ENCODE results near the gene GADD45G.

GADD45G gene

DNA sequence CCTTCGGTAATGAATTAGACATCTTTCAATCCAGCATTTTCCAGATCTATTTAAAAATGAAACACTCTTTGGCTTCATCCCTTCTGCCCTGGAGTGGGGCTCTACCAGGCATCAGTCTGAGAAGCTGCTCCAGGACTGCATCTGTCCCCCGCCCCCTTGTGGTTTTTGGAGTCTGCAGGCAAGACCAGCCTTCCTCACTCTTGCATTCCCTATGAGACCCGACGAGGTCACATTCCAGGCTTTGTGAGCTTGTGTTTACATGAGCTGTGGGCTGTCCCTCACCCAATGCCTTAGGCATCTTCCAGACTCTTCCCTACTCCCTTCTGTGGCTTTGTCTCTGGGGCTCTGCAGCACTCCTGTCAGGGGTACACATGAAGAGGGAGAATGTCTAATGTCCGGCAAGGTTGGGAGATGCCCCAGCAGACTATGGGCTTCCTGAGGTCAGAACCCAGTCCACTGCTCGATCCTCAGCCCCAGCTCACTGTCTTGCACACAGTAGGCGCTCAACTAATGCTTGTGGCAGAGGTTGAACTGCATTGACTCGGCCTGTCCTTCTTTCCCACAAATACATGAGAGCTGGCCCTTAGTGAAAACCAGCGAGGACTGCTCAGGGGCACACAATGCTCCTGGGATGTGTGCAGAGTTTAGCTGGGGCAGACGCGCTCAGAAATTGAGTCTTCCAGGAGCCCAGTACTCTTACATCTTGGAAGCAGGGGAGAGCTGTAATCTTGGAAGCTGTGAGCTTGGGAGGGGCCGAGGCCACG is 11.7 kb upstream of the GADD45G start:
- no peak for DNase-seq (ENCODE audit: low read depth)

- DNase-seq (ENCODE audit: low read depth): no peak
Measured at GRCh38 chr9:89593727-89594427, 10.9 kb upstream of the GADD45G start.

DNA sequence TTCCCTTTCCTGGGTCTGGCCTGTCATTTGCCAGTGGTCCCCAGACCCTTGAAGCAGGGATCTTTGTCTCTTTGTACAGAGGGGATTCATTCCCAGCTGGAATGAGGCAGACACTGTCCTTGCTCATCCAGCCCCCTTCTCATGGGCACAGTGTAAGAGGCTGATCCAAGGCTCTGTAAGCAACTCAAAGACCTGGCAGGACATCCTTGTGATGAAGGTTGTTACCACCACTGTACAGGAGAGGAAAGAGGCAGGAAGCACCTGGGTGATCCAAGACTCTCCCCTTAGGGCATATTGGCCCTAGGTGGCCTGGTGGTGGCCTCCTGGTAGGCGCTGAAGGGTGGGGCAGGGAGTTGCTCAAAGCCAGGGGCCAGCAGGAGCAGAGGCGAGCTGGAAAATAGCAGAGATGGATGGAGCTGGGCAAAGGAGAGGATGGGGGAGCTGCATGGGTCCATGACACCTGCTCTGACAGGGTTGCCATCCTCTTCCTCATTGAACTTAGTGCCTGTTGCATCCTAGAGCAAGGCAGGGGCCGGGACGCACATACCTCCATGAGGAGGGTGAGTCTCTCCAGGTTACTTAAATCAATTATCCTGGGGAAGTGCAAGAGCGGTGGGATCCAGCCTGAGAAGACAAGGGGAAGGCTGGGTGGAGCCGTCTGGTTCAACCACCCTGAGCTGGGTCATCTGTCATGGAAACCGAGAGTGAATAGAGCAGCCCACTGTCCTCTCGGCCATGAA is 9.8 kb upstream of the GADD45G start:
- no peak for DNase-seq (ENCODE audit: low read depth)

GRCh38 chr9:89595646-89596045 is 9.2 kb upstream of the GADD45G start:
- DNase-seq (ENCODE audit: low read depth): no peak

DNA sequence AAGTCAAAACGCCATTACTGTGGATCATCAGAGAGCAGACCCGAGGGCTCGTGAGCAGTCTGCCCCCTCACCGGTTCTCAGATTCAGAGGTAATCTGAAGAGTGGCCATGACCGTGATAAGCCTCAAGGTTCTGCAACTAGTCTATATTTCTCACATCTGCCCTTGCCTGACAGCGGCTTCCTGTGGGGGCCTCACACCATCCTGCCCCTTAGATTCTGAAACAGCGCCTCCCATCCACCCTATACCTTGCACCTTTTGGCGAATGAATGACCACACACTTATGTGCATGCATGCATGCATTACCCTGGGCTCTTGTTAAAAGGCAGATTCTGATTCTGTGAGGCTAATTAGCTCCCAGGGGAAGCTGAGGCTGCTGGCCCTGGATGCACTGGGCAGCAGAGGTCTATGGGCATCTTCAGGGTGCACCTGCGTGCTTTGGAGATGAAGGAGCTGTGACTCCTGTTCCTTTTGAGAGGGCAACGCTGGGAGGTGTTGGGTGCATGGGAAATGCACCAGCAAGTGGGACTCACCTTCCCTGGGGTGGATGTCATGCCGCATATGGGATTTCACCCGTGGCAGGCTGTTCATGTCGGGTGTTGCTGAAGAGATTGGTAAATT is 7.8 kb upstream of the GADD45G start:
- no peak for DNase-seq (ENCODE audit: low read depth)

- DNase-seq (ENCODE audit: low read depth): no peak
Measured at GRCh38 chr9:89597711-89598362, 7.0 kb upstream of the GADD45G start.

- no peak for DNase-seq (ENCODE audit: low read depth)
Measured at GRCh38 chr9:89598363-89598713, 6.5 kb upstream of the GADD45G start.

- no peak for DNase-seq (ENCODE audit: low read depth)
Measured at GRCh38 chr9:89598926-89599325, 5.9 kb upstream of the GADD45G start.

DNA sequence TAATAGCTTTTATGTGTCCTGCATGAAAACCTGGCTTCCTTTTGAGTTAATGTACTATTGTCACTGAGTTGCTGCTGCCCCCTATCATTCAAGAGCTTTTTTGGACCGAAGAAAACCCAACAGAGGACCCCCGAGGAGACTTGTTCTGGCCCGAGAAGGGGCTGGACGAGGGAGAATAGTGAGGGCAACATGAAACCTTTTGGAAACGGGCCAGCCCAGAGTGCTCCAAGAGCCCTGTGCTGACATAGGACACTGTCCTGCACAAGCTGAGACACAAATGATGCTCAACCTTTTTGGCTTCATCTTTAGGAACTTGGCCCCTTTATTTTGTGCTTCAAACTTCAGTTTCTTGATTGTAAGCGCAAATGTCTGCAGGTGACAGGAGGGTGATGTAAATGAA is 4.0 kb upstream of the GADD45G start:
- no peak for DNase-seq (ENCODE audit: low read depth)

GRCh38 chr9:89601306-89601705 is 3.5 kb upstream of the GADD45G start:
- no peak for DNase-seq (ENCODE audit: low read depth)

- no peak for DNase-seq (ENCODE audit: low read depth)
Measured at GRCh38 chr9:89601856-89602562, 2.8 kb upstream of the GADD45G start.

GRCh38 chr9:89602978-89603766 is 1.6 kb upstream of the GADD45G start:
- DNase-seq (ENCODE audit: low read depth): peak; percentile 83

- DNase-seq (ENCODE audit: low read depth): no peak
Measured at GRCh38 chr9:89603767-89604665, 796 bp upstream of the GADD45G start.

GRCh38 chr9:89605465-89606048 is 745 bp downstream of the GADD45G start:
- DNase-seq (ENCODE audit: low read depth): no peak

DNA sequence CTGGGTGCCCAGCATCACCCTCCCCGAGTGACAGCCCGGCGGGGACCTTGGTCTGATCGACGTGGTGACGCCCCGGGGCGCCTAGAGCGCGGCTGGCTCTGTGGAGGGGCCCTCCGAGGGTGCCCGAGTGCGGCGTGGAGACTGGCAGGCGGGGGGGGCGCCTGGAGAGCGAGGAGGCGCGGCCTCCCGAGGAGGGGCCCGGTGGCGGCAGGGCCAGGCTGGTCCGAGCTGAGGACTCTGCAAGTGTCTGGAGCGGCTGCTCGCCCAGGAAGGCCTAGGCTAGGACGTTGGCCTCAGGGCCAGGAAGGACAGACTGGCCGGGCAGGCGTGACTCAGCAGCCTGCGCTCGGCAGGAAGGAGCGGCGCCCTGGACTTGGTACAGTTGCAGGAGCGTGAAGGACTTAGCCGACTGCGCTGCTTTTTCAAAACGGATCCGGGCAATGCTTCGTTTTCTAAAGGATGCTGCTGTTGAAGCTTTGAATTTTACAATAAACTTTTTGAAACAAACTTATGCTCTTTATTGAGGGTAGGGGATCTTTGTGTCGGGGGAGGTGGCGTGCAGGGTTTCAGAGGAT is 1.3 kb downstream of the GADD45G start:
- no peak for DNase-seq (ENCODE audit: low read depth)

GRCh38 chr9:89606624-89607311 is 2.0 kb downstream of the GADD45G start:
- DNase-seq (ENCODE audit: low read depth): no peak

- no peak for DNase-seq (ENCODE audit: low read depth)
Measured at GRCh38 chr9:89608641-89609335, 4.0 kb downstream of the GADD45G start.

Measured in stimulated activated CD8-positive, alpha-beta memory T cell treated with anti-CD3 and anti-CD28 coated beads, Interleukin-12 subunit alpha, Interleukin-12 subunit beta, amount 100 ng/mL, for 1 hour (primary cell).